Iris pigment epithelial cell (primary cell): ENCODE measurements around the gene ADAMTSL2.
A peak's percentile ranks its signal among the peaks of the same experiment; 100 is the strongest.

Source experiments
- DNase-seq: peaks from one replicate; pipeline ENCODE4 v3.0.0-alpha.2; 2011; ENCODE audit warnings: low read depth

The ADAMTSL2 gene

GRCh38 chr9:133575186-133576030, 40.9 kb downstream of the ADAMTSL2 start:
- no peak for DNase-seq

GRCh38 chr9:133576031-133576874, 41.7 kb downstream of the ADAMTSL2 start:
- no peak for DNase-seq

- DNase-seq: peak; percentile 29
Measured at GRCh38 chr9:133576875-133577736, 42.6 kb downstream of the ADAMTSL2 start.

DNA sequence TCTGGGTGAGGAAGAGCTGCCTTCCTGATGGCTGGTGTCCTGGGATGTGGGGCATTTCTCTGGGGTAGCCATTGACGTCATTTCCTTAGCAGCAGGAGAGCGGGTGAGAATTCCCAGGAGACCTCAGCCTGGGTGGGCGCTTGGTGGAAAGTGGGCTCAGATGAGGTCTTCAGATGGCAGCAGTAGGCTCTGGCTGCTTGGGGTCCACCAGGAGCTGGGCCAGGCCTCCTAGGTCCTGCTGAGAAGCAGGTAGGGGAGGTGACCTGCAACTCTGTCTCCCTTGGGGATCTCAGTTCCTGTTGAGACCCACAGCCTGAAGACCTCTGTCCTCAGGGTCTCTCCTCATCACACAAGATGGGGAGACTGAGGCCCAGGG, 43.2 kb downstream of the ADAMTSL2 start:
- DNase-seq: no peak

DNA sequence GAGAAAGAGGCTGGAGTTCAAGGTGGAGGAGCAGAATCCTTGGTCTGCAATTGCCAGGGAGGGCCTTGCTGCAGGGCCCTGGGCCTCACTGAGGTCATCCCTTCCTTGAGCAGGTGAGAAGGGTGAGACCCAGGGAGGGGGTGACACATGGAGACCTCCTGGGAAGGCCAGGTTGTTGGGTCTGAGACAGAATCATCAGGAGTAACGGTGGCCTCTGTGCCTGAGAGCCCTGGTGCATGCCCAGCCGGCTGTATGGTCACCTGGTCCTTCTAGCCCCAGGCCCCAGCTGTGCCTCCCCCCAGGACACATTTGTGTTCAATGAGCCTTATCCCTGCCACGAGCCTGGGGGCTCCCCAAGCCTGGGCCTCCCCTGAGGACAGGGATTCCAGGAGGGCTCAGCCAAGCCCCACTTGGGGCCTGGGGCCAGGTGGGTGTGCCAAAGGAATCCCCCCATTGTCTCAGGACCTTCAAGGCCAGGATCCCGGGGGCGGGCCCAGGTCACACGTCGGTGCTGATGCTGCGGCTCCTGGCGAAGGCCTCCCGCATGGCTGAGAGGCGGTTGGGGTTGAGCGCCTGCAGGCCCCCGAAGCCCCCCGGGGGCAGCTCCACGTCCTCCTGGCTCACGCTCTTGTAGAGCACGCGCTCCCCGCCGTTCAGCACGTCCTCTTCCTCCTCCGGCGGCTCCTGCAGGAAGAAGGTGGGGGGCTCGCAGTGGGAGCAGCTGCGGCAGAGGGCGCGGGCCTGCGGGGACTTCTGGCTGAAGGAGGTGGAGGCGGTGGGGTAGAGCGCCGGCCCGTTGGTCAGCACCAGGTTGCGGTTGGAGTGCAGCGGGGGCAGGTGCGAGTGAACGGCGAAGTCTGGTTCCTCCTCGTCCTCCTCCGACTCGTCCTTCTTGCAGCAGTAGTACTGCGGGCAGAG, 44.3 kb downstream of the ADAMTSL2 start:
- DNase-seq: no peak

DNA sequence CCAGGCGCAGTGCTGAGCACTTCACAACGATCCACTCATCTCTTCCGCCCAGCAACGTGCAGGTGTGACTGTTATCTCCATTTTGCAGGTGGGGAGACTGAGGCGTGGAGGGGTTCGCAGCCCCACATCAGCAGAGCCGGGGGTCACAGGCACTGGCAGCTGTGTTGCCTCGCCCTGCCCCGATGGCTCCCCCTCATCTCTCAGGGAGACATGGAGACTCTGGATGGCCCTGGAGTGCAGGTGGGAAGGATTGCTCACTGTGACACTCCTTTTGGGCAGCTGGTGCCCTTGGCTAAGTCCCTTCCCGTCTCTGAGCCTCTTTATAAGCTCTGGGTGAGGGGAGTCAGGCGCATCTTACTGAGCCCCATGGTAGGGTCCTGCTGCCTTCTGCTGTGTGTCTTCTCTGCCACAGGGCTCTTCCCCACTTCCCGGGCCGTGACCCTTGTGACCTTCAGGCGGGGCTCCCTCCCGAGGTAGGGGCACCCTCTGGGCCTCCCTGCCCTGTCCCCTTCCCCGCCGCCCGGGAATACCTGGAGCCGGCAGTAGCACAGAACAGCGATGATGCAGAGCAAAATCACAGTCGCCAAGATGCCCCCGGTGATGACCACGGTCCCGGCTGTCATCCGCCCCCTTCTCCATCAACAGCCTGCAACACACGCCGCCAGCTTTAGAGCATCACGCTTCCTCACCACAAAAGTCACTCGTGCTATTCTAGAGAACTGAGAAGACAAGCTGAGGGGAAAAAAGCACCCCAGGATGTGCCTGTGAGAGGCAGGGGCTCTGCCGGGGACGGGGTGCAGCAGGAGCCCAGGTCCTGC, 45.3 kb downstream of the ADAMTSL2 start:
- DNase-seq: no peak

DNA sequence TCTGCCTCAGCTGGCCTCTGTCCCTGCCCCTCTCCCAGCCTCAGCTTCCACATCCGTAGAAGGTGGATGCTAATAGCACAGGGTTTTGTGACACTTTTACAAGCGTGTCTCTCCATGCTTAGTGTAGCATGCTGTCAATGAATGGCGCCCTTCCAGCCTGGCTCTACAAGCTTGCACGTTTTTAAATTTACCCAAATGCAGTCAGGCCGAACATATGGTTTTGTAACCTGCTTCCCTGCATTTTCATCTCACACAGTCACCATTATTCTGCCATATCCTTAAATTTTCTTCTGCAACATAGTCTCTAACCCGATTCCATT, 45.9 kb downstream of the ADAMTSL2 start:
- no peak for DNase-seq

- DNase-seq: no peak
Measured at GRCh38 chr9:133581011-133581410, 46.5 kb downstream of the ADAMTSL2 start.

- peak; percentile 24 for DNase-seq
Measured at GRCh38 chr9:133581513-133582343, 47.2 kb downstream of the ADAMTSL2 start.

DNA sequence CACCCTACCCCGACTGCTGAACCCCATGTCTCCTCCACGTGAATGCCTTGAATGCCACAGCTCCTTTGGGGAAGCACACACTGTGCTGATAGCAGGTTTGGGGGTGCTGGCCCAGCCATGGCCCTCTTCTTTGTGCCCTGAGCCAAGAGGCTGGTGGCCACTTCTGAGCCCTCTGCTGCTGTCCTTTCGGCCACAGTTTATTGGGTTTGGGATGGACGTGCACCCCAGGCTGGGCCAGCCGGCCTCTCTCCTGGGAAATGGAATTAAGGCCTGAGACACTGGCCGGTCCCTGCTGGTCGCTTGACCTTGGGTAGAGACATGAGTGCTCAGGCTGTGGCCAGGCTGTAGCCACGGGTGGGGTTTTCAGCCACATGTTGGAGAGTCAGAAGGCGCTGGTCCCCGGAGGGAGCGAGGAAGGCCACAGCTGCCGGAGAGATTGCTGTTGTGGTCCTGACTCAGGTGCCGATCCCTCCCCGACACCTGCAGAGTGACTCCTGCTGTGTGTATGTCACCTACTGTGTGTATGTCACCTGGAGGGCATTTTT, 48.1 kb downstream of the ADAMTSL2 start:
- no peak for DNase-seq

DNA sequence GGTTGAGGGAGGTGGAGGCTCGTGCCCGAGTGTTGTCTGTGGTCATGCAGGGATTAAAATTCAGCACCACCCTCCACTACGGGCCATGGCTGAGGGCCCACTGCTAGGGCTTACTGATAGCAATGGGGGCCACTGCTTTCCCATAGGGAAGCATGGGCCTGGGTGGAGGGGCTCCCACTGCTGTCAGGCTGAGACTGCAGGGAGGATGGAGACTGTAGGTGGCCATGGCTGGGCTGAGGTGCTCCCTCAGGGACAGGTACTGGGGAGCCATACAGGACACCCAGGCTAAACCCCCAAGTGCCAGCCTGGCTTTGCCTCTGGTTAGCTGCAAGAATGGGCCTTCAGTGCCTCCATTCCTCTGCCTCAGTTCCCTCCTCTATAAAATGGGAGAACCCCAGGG, 48.6 kb downstream of the ADAMTSL2 start:
- DNase-seq: no peak

- DNase-seq: no peak
Measured at GRCh38 chr9:133583586-133583985, 49.1 kb downstream of the ADAMTSL2 start.

DNA sequence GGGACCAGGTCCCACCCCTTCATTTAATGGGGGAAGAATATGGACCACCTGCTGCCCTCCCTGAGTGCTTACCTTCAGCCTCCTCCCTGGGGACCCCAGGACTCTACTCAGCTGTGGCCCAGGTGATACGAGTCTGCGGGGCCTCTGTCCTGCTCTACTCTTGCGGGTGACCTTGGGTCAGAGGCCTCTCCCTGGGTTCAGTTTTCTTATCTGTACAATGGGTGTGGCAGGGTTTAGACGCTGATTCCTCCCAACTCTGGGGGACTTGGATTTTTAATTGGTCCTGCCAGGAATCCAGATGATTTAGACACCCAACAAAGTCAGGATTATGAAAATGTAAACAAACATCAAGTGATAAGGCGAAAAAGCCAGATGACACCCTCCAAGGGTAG, 49.7 kb downstream of the ADAMTSL2 start:
- no peak for DNase-seq

- no peak for DNase-seq
Measured at GRCh38 chr9:133584559-133585476, 50.3 kb downstream of the ADAMTSL2 start.

DNA sequence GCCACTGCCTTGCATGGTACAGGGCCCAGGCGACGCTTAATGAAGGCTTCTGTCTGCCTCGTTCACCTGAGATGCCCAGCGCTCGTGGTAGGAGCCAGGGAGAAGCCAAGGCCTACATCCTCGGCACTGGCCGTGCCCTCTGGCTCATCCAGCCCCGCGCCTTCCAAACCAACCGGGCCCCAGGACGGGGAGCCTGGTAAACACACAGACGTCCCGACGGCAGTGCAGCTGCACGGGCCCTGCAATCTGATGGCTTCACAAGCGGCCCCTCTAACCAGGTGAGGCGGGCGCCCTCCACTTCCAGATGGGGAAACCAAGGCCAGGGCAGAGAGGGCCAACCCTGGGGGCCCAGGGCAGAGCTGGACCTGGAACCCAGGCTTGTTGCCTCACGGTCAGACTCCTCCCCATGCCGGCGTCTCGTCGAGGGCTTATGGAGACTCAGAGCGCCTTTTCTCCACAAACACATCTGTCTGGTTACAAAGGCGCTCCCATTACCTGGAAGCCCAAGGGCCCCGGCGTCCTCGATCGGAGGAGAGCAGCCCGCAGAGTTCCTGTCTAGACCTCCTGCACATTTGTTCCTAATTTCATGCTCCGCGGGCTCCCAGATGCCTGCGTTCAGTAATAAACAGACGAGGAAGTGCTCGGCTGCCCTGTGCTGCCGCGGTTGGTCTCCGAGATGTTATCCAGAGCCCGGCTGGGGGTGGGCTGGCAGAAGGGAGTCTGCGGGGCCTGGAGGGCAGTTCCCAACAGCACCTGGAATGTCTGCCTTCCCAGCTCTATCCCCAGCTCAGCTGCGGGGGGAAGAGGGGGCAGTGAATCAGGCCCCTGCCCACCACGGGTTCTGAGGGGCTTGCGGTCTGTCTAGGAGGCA, 51.2 kb downstream of the ADAMTSL2 start:
- DNase-seq: no peak

- DNase-seq: no peak
Measured at GRCh38 chr9:133587051-133587450, 52.5 kb downstream of the ADAMTSL2 start.

DNA sequence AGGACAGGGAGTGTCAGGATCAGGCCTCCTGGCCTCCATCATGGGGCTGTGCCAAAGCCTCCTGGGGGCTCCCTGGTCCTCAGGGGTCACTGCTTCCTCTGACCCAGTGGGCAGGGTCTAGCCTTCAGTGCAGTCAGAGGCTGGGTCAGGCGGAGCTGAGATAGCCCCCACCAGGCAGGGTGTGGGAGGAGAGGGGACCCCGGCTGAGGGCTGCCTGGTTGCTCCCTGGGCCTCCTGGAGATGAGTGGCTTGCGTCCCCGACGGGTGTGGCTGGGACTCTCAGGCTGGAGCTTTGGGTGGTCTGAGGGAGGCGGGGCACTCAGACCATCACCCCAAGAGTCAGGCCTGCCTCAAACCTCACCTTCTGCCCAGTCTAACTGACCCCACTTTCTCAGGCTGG, 53.0 kb downstream of the ADAMTSL2 start:
- no peak for DNase-seq
